ENCODE results near the gene CAMK1D. TPM values are rescaled to one million over a fixed set of nuclear protein-coding genes. Genes with fewer than 3 reads are reported as not detected.

The CAMK1D gene
- total and polyA plus RNA-seq, 2 experiments from 2014 or later, result 4.6 to 7.2 TPM

DNA sequence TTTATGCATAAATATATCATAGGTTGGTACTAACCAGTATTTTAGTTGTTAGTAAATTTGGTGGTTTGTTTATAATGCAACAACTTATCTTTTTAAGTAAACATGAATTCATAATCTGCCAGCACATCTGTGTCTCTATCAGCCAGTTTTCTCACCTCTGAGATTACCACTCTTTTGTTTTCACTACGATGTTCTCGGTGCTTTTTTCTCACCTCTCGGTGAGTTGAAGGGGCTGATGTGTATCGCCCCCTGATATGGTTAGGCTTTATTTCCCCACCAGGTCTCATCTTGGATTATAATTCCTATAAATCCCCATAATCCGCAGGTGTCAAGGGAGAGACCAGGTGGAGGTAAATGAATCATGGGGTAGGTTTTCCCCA is 114.1 kb downstream of the CAMK1D start (continued):
- TF ChIP-seq, protein P1, sequence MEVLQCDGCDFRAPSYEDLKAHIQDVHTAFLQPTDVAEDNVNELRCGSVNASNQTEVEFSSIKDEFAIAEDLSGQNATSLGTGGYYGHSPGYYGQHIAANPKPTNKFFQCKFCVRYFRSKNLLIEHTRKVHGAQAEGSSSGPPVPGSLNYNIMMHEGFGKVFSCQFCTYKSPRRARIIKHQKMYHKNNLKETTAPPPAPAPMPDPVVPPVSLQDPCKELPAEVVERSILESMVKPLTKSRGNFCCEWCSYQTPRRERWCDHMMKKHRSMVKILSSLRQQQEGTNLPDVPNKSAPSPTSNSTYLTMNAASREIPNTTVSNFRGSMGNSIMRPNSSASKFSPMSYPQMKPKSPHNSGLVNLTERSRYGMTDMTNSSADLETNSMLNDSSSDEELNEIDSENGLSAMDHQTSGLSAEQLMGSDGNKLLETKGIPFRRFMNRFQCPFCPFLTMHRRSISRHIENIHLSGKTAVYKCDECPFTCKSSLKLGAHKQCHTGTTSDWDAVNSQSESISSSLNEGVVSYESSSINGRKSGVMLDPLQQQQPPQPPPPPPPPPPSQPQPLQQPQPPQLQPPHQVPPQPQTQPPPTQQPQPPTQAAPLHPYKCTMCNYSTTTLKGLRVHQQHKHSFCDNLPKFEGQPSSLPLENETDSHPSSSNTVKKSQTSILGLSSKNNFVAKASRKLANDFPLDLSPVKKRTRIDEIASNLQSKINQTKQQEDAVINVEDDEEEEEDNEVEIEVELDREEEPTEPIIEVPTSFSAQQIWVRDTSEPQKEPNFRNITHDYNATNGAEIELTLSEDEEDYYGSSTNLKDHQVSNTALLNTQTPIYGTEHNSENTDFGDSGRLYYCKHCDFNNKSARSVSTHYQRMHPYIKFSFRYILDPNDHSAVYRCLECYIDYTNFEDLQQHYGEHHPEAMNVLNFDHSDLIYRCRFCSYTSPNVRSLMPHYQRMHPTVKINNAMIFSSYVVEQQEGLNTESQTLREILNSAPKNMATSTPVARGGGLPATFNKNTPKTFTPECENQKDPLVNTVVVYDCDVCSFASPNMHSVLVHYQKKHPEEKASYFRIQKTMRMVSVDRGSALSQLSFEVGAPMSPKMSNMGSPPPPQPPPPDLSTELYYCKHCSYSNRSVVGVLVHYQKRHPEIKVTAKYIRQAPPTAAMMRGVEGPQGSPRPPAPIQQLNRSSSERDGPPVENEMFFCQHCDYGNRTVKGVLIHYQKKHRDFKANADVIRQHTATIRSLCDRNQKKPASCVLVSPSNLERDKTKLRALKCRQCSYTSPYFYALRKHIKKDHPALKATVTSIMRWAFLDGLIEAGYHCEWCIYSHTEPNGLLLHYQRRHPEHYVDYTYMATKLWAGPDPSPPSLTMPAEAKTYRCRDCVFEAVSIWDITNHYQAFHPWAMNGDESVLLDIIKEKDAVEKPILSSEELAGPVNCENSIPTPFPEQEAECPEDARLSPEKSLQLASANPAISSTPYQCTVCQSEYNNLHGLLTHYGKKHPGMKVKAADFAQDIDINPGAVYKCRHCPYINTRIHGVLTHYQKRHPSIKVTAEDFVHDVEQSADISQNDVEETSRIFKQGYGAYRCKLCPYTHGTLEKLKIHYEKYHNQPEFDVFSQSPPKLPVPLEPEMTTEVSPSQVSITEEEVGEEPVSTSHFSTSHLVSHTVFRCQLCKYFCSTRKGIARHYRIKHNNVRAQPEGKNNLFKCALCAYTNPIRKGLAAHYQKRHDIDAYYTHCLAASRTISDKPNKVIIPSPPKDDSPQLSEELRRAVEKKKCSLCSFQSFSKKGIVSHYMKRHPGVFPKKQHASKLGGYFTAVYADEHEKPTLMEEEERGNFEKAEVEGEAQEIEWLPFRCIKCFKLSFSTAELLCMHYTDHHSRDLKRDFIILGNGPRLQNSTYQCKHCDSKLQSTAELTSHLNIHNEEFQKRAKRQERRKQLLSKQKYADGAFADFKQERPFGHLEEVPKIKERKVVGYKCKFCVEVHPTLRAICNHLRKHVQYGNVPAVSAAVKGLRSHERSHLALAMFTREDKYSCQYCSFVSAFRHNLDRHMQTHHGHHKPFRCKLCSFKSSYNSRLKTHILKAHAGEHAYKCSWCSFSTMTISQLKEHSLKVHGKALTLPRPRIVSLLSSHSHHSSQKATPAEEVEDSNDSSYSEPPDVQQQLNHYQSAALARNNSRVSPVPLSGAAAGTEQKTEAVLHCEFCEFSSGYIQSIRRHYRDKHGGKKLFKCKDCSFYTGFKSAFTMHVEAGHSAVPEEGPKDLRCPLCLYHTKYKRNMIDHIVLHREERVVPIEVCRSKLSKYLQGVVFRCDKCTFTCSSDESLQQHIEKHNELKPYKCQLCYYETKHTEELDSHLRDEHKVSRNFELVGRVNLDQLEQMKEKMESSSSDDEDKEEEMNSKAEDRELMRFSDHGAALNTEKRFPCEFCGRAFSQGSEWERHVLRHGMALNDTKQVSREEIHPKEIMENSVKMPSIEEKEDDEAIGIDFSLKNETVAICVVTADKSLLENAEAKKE (CRISPR knock-in tag; IDR thresholded peaks at IDR 0.05), result no peak
- no peak for TF ChIP-seq ZNF114 (CRISPR knock-in tag; IDR thresholded peaks at IDR 0.05)
- no peak for TF ChIP-seq ZNF331 (CRISPR knock-in tag; IDR thresholded peaks at IDR 0.05; ENCODE audit: low read depth)
- TF ChIP-seq EZH2phosphoT487 (IDR thresholded peaks at IDR 0.05; ENCODE audit: unreplicated experiment), result no peak
- TF ChIP-seq, protein P2, sequence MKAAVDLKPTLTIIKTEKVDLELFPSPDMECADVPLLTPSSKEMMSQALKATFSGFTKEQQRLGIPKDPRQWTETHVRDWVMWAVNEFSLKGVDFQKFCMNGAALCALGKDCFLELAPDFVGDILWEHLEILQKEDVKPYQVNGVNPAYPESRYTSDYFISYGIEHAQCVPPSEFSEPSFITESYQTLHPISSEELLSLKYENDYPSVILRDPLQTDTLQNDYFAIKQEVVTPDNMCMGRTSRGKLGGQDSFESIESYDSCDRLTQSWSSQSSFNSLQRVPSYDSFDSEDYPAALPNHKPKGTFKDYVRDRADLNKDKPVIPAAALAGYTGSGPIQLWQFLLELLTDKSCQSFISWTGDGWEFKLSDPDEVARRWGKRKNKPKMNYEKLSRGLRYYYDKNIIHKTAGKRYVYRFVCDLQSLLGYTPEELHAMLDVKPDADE (IDR thresholded peaks at IDR 0.05), result no peak
- TF ChIP-seq, protein P3, sequence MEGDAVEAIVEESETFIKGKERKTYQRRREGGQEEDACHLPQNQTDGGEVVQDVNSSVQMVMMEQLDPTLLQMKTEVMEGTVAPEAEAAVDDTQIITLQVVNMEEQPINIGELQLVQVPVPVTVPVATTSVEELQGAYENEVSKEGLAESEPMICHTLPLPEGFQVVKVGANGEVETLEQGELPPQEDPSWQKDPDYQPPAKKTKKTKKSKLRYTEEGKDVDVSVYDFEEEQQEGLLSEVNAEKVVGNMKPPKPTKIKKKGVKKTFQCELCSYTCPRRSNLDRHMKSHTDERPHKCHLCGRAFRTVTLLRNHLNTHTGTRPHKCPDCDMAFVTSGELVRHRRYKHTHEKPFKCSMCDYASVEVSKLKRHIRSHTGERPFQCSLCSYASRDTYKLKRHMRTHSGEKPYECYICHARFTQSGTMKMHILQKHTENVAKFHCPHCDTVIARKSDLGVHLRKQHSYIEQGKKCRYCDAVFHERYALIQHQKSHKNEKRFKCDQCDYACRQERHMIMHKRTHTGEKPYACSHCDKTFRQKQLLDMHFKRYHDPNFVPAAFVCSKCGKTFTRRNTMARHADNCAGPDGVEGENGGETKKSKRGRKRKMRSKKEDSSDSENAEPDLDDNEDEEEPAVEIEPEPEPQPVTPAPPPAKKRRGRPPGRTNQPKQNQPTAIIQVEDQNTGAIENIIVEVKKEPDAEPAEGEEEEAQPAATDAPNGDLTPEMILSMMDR (conservative IDR thresholded peaks at IDR 0.05; ENCODE audit: low read depth in 2 of 2), result no peak
